Measurements from ENCODE around the gene PKNOX1. TPM values are rescaled to one million over a fixed set of nuclear protein-coding genes. Genes with fewer than 3 reads are reported as not detected.

The PKNOX1 gene
- total RNA-seq, 1 experiment from 2014 or later: 43.4 TPM

DNA sequence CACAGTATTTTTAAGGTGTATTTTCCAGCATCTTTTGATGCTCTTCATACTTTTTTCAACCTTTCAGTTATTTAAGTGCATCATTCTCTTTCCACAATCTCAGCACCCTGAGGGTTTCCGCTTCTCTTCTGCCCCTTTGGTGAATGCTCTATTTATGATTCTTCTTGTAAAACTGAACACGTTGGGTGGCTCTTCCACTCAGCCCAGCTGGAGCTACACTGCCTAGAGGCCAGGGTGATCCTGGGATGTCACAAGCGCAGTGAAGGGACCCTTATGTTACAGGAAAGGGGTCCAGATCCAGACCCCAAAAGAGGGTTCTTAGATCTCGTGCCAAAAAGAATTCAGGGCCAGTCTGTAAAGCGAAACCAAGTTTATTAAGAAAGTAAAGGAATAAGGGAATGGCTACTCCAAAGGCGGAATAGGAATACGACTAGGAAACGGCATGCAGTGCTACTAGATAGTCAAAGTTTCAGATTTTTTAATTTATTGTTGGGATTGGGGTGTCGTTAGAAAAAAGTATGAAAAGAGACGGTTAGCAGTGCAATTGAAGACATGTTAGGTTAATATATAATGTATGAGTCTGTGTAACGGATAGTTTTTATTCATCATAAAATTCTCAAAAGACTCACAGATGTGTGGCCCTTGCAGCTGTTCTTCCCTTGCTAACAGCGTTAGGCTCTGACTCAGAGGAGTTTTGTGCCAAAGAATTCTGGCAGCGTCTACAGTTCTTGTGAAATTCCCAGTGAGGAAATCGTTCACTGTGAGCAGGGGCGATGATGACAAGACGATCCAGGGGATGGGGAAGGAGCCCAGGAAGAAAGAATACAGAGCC lies 34.6 kb upstream of the PKNOX1 start:
- H2BK15ac ChIP-seq (ENCODE audit: low read depth, low read length): no peak overlapping the region; the same call in 1 of the 2 replicates
- H3K27me3 ChIP-seq (ENCODE audit: insufficient read depth, low read length): no peaks in the 10 kb centered on the region
- Mint-ChIP-seq H3K4me1 (peaks cover 45 to 57% of the 10 kb centered on the region in 2 experiments), H3K4me3 (no peak overlapping the region), H3K27ac (peak overlapping the region; percentile 63 to 90 (median 82)), H3K36me3 (ENCODE audit: insufficient read depth in 1 of 3, low read depth in 3 of 3) (peaks cover 3 to 13% (median 10%) of the 10 kb centered on the region in 3 experiments; a peak in 4 of 7 replicates), H3K9me3 (peaks cover 0 to 6% of the 10 kb centered on the region in 2 experiments; a peak in 2 of 5 replicates), H3K27me3 (ENCODE audit: low read depth) (no peaks in the 10 kb centered on the region)
- H3K27ac ChIP-seq (ENCODE audit: insufficient read length, low read depth, low read length): no peak overlapping the region
- no peak overlapping the region for H3K14ac ChIP-seq (ENCODE audit: insufficient read depth, low read length)
- no peaks in the 10 kb centered on the region for H3K79me2 ChIP-seq (ENCODE audit: insufficient read depth, low read length)
- no peaks in the 10 kb centered on the region for H3K23me2 ChIP-seq (ENCODE audit: insufficient read length, low read depth, low read length, poor library complexity, severe bottlenecking)
- H3T11ph ChIP-seq (ENCODE audit: low read length): no peak overlapping the region
- no peak overlapping the region for H2BK12ac ChIP-seq (ENCODE audit: insufficient read length, low read depth, low read length)
- no peak overlapping the region for H3K4me2 ChIP-seq (ENCODE audit: insufficient read depth, insufficient read length, low read length)
- H3K4me1 ChIP-seq (ENCODE audit: insufficient read depth, low read length): no peaks in the 10 kb centered on the region; the same call in 1 of the 2 replicates
- no peaks in the 10 kb centered on the region for H3K9me3 ChIP-seq (ENCODE audit: control insufficient read depth, low read depth, low read length)
- 100% methylated on average over 2 of the region's 16 CpGs for WGBS (ENCODE audit: extremely low coverage, insufficient read length, low lambda C conversion rate)
- no peak overlapping the region for H3K18ac ChIP-seq (ENCODE audit: insufficient read length, low read depth, low read length)
- H2AFZ ChIP-seq (ENCODE audit: low read length): no peak overlapping the region
- H2BK20ac ChIP-seq (ENCODE audit: low read depth, low read length, poor library complexity, severe bottlenecking): no peak overlapping the region
- H3K56ac ChIP-seq (ENCODE audit: insufficient read length, low read depth, low read length): no peak overlapping the region
- H2BK120ac ChIP-seq (ENCODE audit: low read depth, low read length, poor library complexity, severe bottlenecking): no peak overlapping the region
- no peak overlapping the region for H3K4ac ChIP-seq (ENCODE audit: low read depth, low read length)
- TF ChIP-seq, protein P1, sequence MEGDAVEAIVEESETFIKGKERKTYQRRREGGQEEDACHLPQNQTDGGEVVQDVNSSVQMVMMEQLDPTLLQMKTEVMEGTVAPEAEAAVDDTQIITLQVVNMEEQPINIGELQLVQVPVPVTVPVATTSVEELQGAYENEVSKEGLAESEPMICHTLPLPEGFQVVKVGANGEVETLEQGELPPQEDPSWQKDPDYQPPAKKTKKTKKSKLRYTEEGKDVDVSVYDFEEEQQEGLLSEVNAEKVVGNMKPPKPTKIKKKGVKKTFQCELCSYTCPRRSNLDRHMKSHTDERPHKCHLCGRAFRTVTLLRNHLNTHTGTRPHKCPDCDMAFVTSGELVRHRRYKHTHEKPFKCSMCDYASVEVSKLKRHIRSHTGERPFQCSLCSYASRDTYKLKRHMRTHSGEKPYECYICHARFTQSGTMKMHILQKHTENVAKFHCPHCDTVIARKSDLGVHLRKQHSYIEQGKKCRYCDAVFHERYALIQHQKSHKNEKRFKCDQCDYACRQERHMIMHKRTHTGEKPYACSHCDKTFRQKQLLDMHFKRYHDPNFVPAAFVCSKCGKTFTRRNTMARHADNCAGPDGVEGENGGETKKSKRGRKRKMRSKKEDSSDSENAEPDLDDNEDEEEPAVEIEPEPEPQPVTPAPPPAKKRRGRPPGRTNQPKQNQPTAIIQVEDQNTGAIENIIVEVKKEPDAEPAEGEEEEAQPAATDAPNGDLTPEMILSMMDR (conservative IDR thresholded peaks at IDR 0.05): no peak
- H2BK5ac ChIP-seq (ENCODE audit: insufficient read length, low read length): no peak overlapping the region
- H3K9ac ChIP-seq (ENCODE audit: extremely low read depth, insufficient read length, low read length): no peak overlapping the region
- H4K5ac ChIP-seq (ENCODE audit: insufficient read length, low read depth, low read length): no peak overlapping the region
- H4K20me1 ChIP-seq (ENCODE audit: control insufficient read depth, insufficient read depth, insufficient read length): no peaks in the 10 kb centered on the region
- H2AK5ac ChIP-seq (ENCODE audit: insufficient read length, low read length): no peak overlapping the region
- H4K8ac ChIP-seq (replicated peaks; ENCODE audit: insufficient read length, low read depth, low read length): no peak overlapping the region
- DNase-seq: no peak
- H3K23ac ChIP-seq (ENCODE audit: insufficient read length, low read depth, low read length): no peak overlapping the region
- no peaks in the 10 kb centered on the region for H3K79me1 ChIP-seq (ENCODE audit: insufficient read depth, low read depth, low read length, poor library complexity, severe bottlenecking)
- H4K91ac ChIP-seq (ENCODE audit: insufficient read length, low read depth, low read length): no peak overlapping the region

Data from H9 (cell line).